ENCODE results near the gene RALGAPB. TPM values are rescaled to one million over a fixed set of nuclear protein-coding genes. Genes with fewer than 3 reads are reported as not detected.
A peak's percentile ranks its signal among the peaks of the same experiment; 100 is the strongest.

Gene RALGAPB
- total and polyA plus RNA-seq, 2 of the 13 experiments (the other 11 are each of a cell fraction or from before 2014, with no cell fraction given), result 17.6 to 30.6 TPM

DNA sequence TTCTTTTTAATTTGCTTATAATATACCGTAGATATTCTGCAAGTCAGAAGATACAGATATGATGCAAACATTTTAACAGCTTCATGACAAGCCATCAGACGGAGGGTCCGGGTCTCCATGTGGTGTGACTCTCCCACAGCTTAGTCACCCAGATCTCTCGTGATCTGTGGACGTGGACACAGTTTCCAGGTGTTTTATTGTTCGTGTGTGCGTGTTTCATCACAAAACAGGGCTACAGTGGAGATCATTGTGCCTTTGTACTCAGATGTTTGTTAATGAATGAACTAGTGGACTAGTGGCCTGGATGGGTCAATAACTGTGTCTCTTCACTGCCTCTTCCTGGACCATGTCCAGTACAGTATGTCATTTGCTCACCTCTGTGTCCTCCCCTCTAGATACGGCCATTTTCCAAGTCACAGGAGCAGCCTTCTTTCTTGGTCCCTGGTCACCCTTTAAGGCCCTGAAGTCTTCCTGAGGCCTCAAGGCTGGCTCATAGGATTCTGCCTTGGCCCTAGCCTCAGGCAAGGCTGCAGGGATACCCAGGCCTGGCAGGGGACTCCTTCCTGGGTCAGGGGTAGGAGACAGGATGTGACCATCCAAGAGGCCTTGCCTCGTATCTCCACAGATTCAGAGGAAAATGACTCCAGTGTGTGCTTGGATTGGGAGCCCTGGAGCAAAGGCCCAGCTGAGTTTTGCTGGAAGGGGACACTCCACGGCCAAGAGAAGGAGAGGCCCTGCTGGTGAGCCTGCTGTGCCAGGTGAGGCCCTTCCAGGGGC, 112.9 kb downstream of the RALGAPB start (continued):
- TF ChIP-seq, protein P1, sequence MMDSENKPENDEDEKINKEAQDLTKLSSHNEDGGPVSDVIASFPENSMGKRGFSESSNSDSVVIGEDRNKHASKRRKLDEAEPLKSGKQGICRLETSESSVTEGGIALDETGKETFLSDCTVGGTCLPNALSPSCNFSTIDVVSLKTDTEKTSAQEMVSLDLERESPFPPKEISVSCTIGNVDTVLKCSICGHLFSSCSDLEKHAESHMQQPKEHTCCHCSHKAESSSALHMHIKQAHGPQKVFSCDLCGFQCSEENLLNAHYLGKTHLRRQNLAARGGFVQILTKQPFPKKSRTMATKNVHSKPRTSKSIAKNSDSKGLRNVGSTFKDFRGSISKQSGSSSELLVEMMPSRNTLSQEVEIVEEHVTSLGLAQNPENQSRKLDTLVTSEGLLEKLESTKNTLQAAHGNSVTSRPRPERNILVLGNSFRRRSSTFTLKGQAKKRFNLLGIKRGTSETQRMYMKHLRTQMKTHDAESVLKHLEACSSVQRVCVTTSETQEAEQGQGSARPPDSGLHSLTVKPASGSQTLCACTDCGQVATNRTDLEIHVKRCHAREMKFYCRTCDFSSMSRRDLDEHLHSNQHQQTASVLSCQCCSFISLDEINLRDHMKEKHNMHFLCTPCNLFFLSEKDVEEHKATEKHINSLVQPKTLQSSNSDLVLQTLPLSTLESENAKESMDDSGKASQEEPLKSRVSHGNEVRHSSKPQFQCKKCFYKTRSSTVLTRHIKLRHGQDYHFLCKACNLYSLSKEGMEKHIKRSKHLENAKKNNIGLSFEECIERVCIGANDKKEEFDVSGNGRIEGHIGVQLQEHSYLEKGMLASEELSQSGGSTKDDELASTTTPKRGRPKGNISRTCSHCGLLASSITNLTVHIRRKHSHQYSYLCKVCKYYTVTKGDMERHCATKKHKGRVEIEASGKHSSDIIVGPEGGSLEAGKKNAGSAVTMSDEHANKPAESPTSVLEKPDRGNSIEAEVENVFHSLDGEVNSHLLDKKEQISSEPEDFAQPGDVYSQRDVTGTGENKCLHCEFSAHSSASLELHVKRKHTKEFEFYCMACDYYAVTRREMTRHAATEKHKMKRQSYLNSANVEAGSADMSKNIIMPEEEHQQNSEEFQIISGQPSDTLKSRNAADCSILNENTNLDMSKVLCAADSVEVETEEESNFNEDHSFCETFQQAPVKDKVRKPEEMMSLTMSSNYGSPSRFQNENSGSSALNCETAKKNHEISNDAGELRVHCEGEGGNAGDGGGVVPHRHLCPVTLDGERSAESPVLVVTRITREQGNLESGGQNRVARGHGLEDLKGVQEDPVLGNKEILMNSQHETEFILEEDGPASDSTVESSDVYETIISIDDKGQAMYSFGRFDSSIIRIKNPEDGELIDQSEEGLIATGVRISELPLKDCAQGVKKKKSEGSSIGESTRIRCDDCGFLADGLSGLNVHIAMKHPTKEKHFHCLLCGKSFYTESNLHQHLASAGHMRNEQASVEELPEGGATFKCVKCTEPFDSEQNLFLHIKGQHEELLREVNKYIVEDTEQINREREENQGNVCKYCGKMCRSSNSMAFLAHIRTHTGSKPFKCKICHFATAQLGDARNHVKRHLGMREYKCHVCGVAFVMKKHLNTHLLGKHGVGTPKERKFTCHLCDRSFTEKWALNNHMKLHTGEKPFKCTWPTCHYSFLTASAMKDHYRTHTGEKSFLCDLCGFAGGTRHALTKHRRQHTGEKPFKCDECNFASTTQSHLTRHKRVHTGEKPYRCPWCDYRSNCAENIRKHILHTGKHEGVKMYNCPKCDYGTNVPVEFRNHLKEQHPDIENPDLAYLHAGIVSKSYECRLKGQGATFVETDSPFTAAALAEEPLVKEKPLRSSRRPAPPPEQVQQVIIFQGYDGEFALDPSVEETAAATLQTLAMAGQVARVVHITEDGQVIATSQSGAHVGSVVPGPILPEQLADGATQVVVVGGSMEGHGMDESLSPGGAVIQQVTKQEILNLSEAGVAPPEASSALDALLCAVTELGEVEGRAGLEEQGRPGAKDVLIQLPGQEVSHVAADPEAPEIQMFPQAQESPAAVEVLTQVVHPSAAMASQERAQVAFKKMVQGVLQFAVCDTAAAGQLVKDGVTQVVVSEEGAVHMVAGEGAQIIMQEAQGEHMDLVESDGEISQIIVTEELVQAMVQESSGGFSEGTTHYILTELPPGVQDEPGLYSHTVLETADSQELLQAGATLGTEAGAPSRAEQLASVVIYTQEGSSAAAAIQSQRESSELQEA (CRISPR knock-in tag; IDR thresholded peaks at IDR 0.05; ENCODE audit: not compliant biosample characterization), result peak; percentile 29
- TF ChIP-seq, protein P2, sequence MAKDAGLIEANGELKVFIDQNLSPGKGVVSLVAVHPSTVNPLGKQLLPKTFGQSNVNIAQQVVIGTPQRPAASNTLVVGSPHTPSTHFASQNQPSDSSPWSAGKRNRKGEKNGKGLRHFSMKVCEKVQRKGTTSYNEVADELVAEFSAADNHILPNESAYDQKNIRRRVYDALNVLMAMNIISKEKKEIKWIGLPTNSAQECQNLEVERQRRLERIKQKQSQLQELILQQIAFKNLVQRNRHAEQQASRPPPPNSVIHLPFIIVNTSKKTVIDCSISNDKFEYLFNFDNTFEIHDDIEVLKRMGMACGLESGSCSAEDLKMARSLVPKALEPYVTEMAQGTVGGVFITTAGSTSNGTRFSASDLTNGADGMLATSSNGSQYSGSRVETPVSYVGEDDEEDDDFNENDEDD (CRISPR knock-in tag; IDR thresholded peaks at IDR 0.05; ENCODE audit: borderline replicate concordance), result no peak
- TF ChIP-seq NFRKB (IDR thresholded peaks at IDR 0.05) (no peak), CCDC6 (CRISPR knock-in tag; IDR thresholded peaks at IDR 0.05) (no peak; the same call in 1 of the 2 replicates), ZNF234 (CRISPR knock-in tag; conservative IDR thresholded peaks at IDR 0.05) (0 out of 2 replicates have a peak, but pooled peaks have one; percentile 14), RBFOX2 (IDR thresholded peaks at IDR 0.05; ENCODE audit: low read depth, low read length) (peak; percentile 48), KLF11 (CRISPR knock-in tag; IDR thresholded peaks at IDR 0.05) (no peak), GTF3A (CRISPR knock-in tag; conservative IDR thresholded peaks at IDR 0.05) (no peak), ZNF781 (CRISPR knock-in tag; IDR thresholded peaks at IDR 0.05; ENCODE audit: borderline replicate concordance, not compliant biosample characterization) (no peak), NFKBIZ (CRISPR knock-in tag; IDR thresholded peaks at IDR 0.05) (0 out of 2 replicates have a peak, but pooled peaks have one; percentile 57)
- TF ChIP-seq, protein P3, sequence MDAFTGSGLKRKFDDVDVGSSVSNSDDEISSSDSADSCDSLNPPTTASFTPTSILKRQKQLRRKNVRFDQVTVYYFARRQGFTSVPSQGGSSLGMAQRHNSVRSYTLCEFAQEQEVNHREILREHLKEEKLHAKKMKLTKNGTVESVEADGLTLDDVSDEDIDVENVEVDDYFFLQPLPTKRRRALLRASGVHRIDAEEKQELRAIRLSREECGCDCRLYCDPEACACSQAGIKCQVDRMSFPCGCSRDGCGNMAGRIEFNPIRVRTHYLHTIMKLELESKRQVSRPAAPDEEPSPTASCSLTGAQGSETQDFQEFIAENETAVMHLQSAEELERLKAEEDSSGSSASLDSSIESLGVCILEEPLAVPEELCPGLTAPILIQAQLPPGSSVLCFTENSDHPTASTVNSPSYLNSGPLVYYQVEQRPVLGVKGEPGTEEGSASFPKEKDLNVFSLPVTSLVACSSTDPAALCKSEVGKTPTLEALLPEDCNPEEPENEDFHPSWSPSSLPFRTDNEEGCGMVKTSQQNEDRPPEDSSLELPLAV (CRISPR knock-in tag; conservative IDR thresholded peaks at IDR 0.05; ENCODE audit: low read depth), result no peak
- TF ChIP-seq, protein P4, sequence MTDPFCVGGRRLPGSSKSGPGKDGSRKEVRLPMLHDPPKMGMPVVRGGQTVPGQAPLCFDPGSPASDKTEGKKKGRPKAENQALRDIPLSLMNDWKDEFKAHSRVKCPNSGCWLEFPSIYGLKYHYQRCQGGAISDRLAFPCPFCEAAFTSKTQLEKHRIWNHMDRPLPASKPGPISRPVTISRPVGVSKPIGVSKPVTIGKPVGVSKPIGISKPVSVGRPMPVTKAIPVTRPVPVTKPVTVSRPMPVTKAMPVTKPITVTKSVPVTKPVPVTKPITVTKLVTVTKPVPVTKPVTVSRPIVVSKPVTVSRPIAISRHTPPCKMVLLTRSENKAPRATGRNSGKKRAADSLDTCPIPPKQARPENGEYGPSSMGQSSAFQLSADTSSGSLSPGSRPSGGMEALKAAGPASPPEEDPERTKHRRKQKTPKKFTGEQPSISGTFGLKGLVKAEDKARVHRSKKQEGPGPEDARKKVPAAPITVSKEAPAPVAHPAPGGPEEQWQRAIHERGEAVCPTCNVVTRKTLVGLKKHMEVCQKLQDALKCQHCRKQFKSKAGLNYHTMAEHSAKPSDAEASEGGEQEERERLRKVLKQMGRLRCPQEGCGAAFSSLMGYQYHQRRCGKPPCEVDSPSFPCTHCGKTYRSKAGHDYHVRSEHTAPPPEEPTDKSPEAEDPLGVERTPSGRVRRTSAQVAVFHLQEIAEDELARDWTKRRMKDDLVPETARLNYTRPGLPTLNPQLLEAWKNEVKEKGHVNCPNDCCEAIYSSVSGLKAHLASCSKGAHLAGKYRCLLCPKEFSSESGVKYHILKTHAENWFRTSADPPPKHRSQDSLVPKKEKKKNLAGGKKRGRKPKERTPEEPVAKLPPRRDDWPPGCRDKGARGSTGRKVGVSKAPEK (CRISPR knock-in tag; IDR thresholded peaks at IDR 0.05; ENCODE audit: borderline replicate concordance), result peak; percentile 57
